Germinal center (tissue), 1 donor: ENCODE measurements around the gene SMAD3.
"Not testable (repeated sequence)": the region's sequence is repeated elsewhere in the genome, so short reads cannot be mapped to it uniquely, and the experiment has no call there.

ENCODE experiments used
- DNase-seq: peaks from one replicate; pipeline ENCODE4 v3.0.0; 2012; ENCODE audit warnings: mixed read lengths, low spot score

The SMAD3 gene

DNA sequence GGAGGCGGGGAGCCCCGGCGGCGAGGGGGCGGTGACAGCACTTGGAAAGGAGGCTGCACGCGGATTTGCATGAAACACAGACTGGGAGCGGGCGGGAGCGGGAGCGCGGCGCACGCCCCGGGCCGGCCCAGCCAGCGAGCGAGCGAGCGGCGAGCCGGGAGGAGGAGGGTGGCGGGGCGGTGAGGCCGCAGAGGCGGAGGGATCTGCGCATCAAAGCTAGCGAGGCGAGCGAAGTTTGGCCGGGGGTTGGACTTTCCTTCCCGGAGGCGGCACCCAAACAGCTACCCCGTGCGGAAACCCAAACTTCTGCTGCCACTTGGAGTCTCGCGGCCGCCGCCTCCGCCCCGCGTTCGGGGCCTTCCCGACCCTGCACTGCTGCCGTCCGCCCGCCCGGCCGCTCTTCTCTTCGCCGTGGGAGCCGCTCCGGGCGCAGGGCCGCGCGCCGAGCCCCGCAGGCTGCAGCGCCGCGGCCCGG is at the start of gene SMAD3:
Gene SMAD3, plus strand, starts transcription at position 72 of the 475 bp plus-strand sequence. CDS start 553 bp downstream, outside the sequence.
- DNase-seq = peak; percentile 84

DNA sequence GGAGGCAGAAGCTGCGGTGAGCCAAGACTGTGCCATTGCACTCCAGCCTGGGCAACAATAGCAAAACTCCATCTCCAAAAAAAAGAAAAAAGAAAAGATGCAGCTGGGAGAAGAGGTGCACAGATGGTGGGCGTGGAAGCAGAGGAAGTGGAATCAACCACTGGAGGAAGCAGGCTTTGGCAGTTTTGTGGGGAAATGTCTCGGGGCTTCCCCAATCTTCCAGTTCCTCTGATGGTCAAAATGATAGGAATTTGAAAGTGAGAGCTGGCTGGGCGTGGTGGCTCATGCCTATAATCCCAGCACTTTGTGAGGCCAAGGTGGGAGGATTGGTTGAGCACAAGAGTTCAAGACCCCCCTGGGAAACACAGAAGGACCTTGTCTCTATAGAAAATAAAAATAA is 48.1 kb upstream of the SMAD3 start:
- DNase-seq = no peak

DNA sequence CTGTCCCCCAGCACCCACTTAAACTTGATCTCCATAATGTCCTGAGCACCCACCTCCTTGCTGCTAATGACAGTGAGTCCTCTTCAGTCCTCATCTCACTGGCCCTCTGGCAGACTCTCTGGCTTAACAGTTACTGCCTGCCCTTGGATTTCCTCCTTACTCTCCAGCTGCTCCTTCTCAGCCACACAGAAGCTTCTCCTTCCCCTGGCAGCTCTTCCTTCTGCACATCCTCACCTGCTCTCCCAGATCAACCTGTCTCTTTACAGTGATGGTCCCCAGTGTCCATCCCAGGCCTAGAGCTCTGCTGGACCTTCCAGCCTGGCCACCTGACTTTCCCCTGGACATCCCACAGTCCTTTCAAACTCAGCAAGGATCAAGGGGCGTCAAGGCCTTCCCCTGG is 47.4 kb upstream of the SMAD3 start:
- DNase-seq = no peak

DNA sequence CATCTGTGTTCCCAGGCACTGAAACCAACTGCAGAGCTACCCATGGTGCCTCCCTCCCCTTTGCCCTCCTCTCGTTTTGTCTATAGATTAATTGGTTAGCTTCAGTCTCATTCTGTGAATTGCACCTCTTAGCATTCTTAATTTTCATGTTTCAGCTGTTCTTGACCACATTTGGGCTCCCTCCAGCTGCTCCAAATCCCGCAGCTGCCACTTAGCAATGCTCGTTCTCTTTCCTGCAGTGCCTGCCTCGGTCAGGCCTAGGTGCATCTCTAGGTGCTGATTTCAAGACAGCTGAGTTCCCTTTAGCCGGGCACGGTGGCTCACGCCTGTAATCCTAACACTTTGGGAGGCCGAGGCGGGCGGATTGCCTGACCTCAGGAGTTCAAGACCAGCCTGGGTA is 47.0 kb upstream of the SMAD3 start:
- no peak for DNase-seq

DNA sequence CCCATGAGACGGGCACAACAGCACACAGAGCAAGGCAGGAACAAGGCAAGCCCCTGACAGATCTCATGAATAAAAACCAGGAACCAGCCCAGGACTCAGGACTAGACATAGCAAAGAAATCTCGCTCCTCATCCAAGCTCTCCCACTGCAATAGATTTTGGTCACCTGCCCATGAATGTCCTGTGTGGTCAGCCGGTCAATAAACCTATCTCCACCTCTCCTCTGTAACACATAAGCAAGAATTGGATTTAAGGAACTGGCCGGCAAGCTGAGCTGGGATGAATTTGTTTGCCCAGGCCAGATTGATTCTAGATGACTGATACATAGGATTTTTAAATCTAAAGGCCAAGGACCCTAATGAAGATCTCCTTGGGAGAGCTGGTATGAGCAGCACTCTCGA is 46.3 kb upstream of the SMAD3 start:
- DNase-seq = no peak

DNA sequence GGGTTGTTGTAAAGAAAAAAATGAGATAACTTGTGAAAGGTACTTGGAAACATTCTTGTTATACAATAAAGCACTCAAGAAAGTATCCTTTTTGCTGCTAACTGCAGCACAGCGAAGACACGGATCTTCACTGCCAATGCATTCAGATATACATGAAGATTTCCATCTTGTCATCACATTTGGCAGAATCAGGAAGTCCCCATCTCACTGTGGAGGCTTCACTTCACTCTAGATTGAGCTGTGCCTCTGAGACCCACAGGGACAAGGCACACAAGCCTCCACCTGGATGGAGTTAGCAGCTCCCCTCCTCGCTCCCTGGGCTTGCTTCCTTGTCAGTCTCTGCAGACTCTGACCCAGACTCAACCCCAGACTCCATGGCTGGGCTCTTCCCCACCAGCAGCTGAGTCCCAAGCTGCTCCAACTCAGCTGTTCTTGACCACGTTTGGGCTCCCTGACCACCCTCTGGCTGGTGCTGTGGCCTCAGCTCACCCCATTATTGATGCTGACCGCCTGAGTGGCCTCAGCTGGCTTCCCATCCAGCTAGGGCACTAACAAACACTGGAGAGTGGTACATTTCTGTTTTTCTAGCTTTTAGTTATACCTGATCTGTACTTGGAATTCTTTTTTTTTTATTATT is 45.4 kb upstream of the SMAD3 start:
- DNase-seq = no peak

DNA sequence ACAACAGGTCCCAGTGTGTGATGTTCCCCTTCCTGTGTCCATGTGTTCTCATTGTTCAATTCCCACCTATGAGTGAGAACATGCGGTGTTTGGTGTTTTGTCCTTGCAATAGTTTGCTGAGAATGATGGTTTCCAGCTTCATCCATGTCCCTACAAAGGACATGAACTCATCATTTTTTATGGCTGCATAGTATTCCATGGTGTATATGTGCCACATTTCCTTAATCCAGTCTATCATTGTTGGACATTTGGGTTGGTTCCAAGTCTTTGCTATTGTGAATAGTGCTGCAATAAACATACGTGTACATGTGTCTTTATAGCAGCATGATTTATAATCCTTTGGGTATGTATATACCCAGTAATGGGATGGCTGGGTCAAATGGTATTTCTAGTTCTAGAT is 44.7 kb upstream of the SMAD3 start:
- DNase-seq = not testable (repeated sequence)

DNA sequence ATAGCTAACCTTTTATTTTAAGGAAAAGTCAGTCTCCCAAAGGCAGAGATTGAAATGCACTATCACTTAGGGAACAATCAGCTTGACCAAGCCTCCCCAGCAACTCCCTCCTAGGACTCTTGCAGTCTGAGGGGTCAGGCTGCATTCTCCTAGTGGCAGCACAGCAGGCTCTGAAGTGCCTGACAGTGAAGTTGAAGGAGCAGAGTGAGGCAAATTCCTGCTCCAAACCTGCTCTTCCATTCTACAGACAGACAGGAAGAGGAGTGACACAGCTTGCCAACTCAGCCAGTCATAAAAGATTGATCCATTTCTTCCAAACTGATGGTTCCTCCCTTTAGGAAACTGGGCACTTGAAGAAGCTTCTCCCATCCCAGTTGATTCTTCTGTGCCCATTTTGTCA is 43.9 kb upstream of the SMAD3 start:
- DNase-seq = no peak

DNA sequence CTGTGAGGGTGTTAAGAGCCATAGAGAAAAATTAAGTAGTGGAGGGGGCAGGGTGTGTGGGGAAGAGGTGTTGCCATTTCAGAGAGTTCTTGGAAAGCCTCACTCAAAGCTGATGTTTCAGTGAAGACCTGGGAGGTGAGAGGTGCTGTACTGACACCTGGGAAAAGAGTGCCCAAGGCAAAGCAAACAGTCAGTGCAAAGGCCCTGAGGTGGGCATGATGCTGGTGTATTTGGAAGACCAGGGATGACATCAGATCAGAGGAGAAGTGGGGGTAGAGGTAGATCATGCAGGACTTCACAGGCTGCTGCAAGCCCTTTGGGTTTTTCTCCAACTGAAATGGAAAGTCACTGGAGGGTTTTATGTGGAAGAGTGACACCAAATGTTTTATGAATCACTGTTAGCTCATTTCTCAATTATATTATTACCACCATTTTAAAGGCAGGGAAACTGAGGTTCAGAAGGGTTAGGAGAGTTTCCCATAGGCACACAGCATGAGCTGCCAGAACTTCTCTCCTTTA is 42.8 kb upstream of the SMAD3 start:
- no peak for DNase-seq

DNA sequence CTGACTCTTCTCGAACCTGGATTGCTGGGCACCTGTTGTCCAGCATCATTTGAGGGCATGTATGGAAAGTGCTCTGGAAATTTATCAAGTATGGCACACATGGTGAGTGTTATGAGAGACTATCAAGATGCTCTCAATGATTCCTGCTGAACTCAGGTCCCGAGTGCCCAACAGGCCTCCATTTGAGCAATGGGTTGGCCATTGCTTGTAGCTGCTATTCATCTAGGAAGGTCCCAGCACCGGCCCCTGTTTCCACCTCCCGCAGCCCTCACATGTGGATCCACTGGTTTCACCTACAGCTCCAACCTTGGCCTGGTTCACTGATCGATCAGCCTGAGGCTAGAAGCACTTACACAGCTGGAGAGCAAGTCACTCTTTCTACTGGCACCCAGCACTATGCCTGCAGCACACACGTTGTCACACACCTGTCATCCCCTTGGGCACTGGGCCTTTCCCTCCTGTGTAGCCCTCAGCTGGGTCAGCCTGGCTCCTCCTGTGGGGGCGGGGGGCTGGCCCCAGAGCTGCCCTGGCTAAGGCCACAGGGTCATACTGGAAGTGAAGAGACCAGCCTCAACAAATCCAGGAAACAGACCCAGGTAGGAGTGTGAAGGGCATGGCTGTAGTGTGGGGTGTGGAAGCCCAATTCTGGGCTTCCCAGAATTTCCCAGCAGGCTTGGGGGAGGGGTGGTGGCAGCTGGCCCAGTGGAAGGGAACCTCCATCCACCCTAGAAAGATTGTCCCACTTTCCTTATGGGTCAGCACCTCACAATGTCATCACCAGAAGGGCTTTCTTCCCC is 41.7 kb upstream of the SMAD3 start:
- no peak for DNase-seq

DNA sequence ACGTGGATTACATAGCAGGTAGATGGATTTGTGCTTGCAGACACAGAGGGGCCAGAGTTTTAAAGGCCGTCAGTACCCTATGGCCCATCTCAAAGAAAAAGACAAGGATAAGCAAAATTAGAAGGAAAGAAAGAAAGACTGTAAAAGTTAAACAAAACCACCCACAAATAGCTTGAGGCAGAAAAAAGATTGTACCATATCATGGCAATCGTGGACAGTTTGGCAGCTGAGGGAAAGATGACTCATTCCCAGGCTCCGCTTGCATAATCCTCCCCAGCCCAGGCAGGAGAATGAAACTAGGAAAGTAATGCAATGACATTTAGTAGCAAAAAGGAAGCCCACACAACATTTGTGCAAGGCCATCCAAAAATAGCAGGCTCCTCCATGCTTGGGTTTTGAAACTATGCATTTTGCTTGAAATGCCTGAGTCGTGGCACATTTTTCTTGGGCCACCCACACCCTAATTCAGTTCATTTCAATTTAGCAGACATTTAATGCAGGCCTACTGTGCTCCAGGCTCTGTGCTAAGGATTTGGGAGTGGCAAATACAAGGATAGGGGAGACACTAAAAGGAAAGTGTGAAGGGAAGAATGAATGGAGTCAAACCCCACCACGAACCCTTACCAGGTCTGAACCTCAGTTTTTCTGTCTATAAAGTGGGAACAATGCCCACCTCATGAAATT is 40.9 kb upstream of the SMAD3 start:
- no peak for DNase-seq

DNA sequence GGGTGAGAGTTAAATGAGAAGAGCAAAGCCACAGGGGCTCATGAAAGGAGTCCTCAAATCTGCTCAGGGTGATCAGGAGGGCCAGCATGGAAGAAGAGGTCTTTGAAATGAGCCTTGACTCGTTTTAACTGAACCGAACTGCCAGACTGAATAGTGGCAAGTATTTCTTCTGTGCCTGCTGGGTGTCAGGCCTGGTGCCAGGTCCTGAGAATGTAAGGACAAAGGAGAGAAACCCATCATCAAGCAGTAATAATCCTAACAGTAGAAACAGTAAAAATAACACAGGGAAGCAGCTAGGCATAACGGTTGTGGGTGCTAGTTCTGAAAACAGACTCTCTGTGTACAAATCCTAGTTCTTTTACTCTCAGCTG is 40.4 kb upstream of the SMAD3 start:
- no peak for DNase-seq

DNA sequence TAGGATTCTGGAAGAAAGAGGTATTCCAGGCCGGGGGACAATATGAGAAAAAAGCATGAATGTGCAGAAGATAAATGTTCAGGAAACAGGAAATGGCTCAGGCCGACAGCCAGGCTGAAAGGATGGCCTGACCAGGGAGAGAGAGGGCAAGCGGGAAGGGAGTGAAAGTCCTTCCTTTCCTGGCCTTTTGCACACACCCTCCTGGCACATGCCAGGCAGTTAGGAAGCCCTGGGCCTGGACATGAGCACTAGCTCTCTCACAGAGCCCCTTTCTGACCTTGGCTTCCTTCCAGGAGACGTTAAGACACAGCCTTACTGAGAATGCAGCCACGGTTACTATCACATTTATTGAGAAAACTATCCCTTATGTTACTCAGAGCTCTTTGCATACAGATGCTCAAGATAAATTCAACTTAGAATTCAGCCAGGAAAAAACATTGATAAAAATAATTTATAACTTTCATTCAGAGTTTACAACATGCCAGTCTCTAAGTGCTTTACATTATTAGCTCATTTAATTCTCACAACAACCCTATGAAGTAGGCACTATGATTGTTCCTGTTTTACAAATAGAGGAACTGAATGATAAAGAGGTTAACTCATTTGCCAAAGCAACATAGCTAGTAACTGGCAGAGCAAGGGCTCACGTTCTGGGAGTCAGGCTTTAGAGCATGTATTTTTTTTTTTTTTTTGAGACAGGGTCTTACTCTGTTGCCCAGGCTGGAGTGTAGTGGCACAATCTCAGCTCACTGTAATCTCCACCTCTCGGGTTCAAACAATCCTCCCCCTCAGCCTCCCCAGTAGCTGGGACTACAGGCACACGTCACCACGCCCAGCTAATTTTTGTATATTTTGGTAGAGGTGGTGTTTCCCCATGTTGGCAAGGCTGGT is 39.4 kb upstream of the SMAD3 start:
- no peak for DNase-seq

DNA sequence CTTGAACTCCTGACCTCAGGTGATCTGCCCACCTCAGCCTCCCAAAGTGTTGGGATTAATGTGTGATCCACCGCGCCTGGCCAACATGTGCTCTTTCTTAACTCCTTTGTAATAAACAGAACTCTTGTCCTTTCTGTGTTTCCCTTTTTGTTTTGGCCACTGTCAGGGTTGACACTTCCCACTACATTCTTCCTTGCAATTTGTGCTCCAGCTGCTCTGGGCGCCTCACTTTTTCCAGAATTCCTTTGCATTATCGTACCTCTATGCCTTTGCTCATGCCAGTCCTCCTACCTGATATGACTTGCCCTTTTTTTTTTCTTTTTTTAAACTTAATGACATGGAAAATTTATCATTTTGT is 38.8 kb upstream of the SMAD3 start:
- no peak for DNase-seq

DNA sequence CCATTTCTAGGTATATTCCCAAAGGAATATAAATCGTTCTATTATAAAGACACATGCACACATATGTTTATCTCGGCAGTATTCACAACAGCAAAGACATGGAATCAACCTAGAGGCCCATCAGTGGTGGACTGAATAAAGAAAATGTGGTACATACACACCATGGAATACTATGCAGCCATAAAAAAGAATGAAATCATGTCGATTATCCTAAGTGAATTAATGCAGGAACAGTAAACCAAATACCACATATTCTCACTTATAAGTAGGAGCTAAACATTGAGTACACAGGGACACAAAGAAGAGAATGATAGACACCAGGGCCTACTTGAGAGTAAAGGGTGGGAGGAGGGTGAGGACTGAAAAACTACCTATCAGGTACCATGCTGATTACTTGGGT is 37.0 kb upstream of the SMAD3 start:
- DNase-seq = not testable (repeated sequence)

DNA sequence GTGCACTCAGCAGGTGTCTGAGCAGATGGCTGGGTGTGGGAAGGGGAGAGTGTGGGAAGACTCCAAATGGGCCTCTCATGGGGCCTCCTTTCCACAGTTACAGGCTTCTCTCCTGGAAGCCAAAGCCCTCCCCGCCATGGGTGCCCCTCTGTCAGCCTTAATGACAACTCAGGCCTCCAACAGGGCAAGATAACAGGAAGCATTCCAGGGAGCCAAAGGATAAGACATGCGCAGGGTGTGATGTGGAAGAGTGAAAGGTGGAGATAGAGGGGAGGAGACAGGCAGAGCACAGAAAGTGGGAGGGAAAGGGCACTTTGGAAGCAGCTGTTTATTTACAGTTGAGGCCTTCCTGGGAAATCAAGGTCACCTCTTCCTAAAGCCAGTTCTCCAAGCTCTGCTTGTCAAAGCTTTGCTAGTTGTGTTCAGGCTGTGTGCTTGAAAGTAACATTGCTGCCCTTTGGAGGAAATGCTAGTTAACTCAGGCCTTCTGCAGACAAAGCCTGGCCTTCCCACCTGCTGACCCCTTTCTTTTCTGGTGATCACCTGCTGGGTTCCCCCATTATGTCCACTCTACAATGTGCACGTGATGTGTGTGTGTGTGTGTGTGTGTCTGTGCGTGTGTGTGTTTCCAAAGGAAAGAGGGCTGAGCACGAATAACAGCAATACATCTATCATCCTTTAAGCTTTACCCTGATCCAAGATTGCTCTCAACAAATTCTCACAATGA is 35.2 kb upstream of the SMAD3 start:
- DNase-seq = no peak

DNA sequence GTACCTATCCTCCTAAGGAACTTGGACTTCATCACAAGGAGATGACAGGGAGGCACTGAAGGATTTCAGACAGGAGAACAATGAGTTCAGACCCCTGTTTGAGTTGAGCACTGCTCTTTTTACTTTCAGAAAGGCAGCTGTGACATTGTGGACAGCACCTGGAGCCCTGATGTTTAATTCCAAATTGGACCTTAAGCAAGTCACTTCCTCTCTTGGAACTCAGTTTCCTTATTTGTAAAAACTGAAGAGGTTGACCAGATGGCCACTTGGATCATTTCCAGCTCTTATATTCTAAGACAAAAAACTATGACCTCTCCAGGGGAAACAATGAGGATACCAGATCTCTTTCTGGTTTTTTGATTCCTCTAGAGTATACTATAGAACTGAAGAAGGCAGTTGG is 34.1 kb upstream of the SMAD3 start:
- DNase-seq = no peak

DNA sequence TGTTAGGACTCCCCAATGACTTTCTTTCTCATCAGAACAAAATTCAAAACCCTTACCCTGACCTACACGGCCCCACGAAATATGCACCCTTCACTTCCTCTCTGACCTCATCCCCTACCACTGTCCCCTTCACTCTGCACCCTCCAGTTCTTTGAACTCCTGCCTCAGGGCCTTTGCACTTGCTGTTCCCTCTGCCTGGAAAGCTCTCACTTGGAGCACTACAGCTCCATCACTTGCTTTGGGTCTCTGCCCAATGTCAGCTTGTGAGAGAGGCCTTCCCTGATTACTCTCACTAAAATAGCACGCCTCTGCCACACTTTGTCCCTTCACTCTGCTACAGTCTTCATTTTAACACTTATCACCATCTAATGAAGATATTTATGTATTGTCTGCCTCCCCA is 32.8 kb upstream of the SMAD3 start:
- DNase-seq = no peak

DNA sequence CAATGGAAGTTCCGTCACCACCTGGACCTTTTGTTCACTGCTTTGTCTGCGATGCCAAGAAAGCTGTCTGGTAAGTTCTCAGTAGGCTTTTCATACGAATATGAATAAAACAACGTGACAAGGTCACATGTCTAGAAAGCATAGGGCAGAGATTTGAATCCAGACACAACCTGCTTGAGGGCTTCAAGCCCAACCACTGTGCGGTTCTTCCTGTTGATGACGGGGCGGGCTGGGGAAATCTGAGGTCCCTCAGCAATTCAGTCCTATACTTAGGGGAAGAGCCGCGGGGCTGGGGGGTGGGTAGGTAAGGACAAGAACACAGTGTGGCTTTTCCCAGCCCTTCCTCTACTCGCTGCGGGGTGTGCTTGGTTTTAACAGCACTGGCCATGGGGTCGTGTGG is 32.4 kb upstream of the SMAD3 start:
- DNase-seq = no peak

DNA sequence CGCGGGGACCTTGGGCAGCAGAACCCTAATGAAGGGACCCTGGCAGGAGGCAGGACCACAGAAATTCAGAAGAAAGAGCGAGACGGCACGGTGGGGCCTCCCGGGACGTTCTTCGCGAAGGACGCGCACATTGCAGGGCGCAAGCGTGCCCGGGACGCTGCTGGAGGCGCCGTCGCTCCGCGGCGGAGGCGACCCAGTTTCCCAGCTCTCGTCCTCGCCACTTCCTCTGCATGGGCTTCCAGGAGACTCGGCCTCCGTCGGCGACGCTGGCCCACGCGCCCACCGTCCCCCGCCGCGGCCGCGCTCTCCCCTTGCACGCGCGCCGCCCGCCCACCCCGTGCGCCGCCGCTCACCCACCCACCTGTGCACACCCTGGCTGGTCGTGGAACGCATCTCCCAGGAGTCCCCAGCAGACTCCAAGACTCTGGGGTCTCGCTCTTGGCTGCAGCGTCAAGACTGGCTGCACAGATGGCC is 31.8 kb upstream of the SMAD3 start:
- DNase-seq = no peak

DNA sequence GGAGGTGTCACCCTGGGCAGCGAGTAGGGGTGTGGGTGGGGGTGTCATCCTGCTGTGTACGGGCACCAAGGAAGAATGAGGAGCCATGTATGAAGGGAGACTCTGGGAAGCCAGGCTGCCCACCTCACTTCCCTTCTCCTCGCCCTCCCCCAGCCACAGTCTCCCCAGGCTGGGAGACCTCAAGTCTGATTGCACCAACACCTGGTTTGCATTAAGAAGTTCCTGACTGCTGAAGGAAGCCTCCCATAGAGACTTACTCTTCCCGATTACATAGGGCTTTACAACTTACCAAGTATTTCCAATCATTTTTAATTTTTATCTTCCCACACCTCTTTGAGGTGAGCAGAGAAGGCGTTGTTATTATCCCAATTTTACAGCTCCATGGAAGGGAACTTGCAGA is 29.5 kb upstream of the SMAD3 start:
- DNase-seq = no peak
